Endothelial cell of umbilical vein (primary cell): Measurements from ENCODE around the gene NRXN3.

Experiments used
- EZH2 ChIP-seq: IDR thresholded peaks from 2 replicates; pipeline ENCODE4 v1.6.1; 2012; ENCODE audit warnings: borderline replicate concordance, low read depth, mild to moderate bottlenecking, moderate library complexity, low read length, inconsistent platforms; ENCODE audit not compliant: severe bottlenecking
- GATA2 ChIP-seq: IDR thresholded peaks from 2 replicates; pipeline ENCODE4 v1.7.0; 2011; ENCODE audit warnings: low read depth, mild to moderate bottlenecking, moderate library complexity, mixed read lengths, low read length; ENCODE audit not compliant: insufficient read length, insufficient read depth
- POLR2AphosphoS5 ChIP-seq: IDR thresholded peaks from 2 replicates; pipeline ENCODE4 v1.6.1; 2012; ENCODE audit warnings: low read depth, mild to moderate bottlenecking, control low read depth, low read length, moderate library complexity; ENCODE audit not compliant: insufficient read depth
- TF ChIP-seq, protein P1 (sequence below), 2 donors: IDR thresholded peaks; 1 replicate in 1 of 2; 2 replicates in 1 of 2; pipeline ENCODE4 v1.5.1; 2011; ENCODE audit warnings: low read length in 2 of 2, mild to moderate bottlenecking in 2 of 2, moderate library complexity in 2 of 2, control low read depth in 1 of 2, inconsistent platforms in 1 of 2, low read depth in 1 of 2; ENCODE audit not compliant: insufficient read depth in 1 of 2; ENCODE audit errors: extremely low read depth in 1 of 2

DNA sequence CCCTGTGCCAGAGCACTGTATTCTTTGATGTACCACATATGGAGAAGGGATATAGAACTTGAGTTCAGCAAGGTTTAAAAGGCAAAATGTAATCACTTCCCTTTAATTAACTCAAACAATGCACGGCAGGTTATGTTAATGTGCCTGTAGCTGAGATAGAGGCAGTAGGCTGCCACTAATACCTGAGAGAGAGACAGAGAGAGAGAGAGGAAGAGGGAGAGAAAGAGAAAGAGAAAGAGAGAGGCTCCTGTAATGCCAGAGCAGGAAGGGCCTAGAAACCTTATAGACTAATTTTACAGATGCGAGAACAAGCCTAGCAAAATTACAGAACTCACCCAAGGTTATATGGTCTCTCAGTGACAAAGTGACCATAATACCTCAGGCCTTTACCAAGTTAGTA lies 679.8 kb downstream of the NRXN3 start:
- TF ChIP-seq POLR2AphosphoS5 (no peak), EZH2 (no peak), GATA2 (no peak)
- TF ChIP-seq, protein P1, sequence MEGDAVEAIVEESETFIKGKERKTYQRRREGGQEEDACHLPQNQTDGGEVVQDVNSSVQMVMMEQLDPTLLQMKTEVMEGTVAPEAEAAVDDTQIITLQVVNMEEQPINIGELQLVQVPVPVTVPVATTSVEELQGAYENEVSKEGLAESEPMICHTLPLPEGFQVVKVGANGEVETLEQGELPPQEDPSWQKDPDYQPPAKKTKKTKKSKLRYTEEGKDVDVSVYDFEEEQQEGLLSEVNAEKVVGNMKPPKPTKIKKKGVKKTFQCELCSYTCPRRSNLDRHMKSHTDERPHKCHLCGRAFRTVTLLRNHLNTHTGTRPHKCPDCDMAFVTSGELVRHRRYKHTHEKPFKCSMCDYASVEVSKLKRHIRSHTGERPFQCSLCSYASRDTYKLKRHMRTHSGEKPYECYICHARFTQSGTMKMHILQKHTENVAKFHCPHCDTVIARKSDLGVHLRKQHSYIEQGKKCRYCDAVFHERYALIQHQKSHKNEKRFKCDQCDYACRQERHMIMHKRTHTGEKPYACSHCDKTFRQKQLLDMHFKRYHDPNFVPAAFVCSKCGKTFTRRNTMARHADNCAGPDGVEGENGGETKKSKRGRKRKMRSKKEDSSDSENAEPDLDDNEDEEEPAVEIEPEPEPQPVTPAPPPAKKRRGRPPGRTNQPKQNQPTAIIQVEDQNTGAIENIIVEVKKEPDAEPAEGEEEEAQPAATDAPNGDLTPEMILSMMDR (IDR thresholded peaks at IDR 0.05; ENCODE audit: extremely low read depth in 1 of 2, insufficient read depth in 1 of 2, low read depth in 1 of 2, low read length in 2 of 2) = no peak
